Left lung (tissue), 10 donors: Measurements from ENCODE around the gene BRSK1. TPM values are rescaled to one million over a fixed set of nuclear protein-coding genes. Genes with fewer than 3 reads are reported as not detected.

ENCODE experiments used
- ATAC-seq: fragments of 200-7000 bp; cut with Tn5 transposase; one replicate; pipeline ENCODE4 v1.9.1; 2020; ENCODE audit warnings: moderate library complexity
- DNase-seq, 4 donors: peaks; one replicate each; pipeline ENCODE4 v3.0.0-alpha.2; 2013 to 2020
- H3K27ac ChIP-seq, 2 donors: fragments of 200-600 bp; sonication (generic) in 1 of 2; one replicate each; pipeline versions ENCODE4 v1.5.0 to v1.8.0; 2020 to 2021
- H3K27me3 ChIP-seq, 2 donors: fragments of 200-600 bp; sonication (generic) in 1 of 2; one replicate each; pipeline versions ENCODE4 v1.5.0 to v1.8.0; 2020 to 2021
- H3K36me3 ChIP-seq, 2 donors: fragments of 200-600 bp; sonication (generic) in 1 of 2; one replicate each; pipeline versions ENCODE4 v1.5.0 to v1.8.0; 2020 to 2021
- H3K4me1 ChIP-seq, 2 donors: fragments of 200-600 bp; one replicate each; pipeline ENCODE4 v1.8.0; 2021
- H3K4me3 ChIP-seq, 2 donors: fragments of 200-600 bp; sonication (generic) in 1 of 2; one replicate each; pipeline versions ENCODE4 v1.5.0 to v1.8.0; 2020 to 2021; ENCODE audit warnings: mild to moderate bottlenecking in 1 of 2
- H3K9me3 ChIP-seq, 2 donors: fragments of 200-600 bp; sonication (generic) in 1 of 2; one replicate each; pipeline versions ENCODE4 v1.5.0 to v1.8.0; 2020 to 2021
- CTCF ChIP-seq, 2 donors: fragments of 200-600 bp; sonication (generic) in 1 of 2; IDR thresholded peaks; one replicate each; pipeline versions ENCODE4 v1.5.0 to v1.8.0; 2021; ENCODE audit warnings: antibody characterized with exemption in 2 of 2
- intact Hi-C, 2 donors: fragments of 100-400 bp; cut with DNase I; formaldehyde crosslinking; loops; one replicate each; pipeline versions ENCODE4 v1.11.2 to v1.14.2; 2022
- polyA plus RNA-seq, 6 donors: library from polyadenylated mRNA; unstranded; fragments of 120-200 nt; gene quantifications; one replicate each; pipeline ENCODE4 v1.2.1, GENCODE V29; 2013; ENCODE audit not compliant: insufficient read length in 6 of 6
- total RNA-seq, 2 donors: library from RNA; stranded (reverse); fragmentation: NEBNext Ultra II Directional; extraction: Animal tissue kit (Norgen Biotek cat#: 25700); gene quantifications; one replicate each; pipeline ENCODE4 v1.2.1, GENCODE V29; 2021
- donor health status: DM: no; HTN: yes; CAD: no.
- donor health status: DM: no; HTN: no; CAD: no.

The BRSK1 gene
- total and polyA plus RNA-seq, 8 donors, result 2.2 to 18.1 (median 13.6) TPM

- peaks cover 8 to 24% of the 10 kb centered on the region in 2 donors for H3K4me1 ChIP-seq
- ATAC-seq (no peak), DNase-seq (no peak)
- H3K36me3 ChIP-seq, result peaks cover 0 to 29% of the 10 kb centered on the region in 2 donors
- peaks cover 0 to 13% of the 10 kb centered on the region in 2 donors for H3K27me3 ChIP-seq
- intact Hi-C loops, result no loop called here
- H3K27ac ChIP-seq, result peak overlapping the region; percentile 77 to 97
- no peak for TF ChIP-seq CTCF (IDR thresholded peaks at IDR 0.05)
- no peaks in the 10 kb centered on the region for H3K9me3 ChIP-seq
- peak overlapping the region; percentile 46 to 63 for H3K4me3 ChIP-seq
Observed at GRCh38 chr19:55339889-55340783, 56.3 kb downstream of the BRSK1 start.

GRCh38 chr19:55340784-55341147, 57.0 kb downstream of the BRSK1 start:
- intact Hi-C loops, result no loop called here
- peak overlapping the region; percentile 46 to 63 for H3K4me3 ChIP-seq
- peaks cover 0 to 31% of the 10 kb centered on the region in 2 donors for H3K36me3 ChIP-seq
- H3K9me3 ChIP-seq, result no peaks in the 10 kb centered on the region
- TF ChIP-seq CTCF (IDR thresholded peaks at IDR 0.05), result no peak
- ATAC-seq (no peak), DNase-seq (peak in 1 of 4 donors; percentile 53)
- H3K4me1 ChIP-seq, result peaks cover 8 to 24% of the 10 kb centered on the region in 2 donors
- H3K27ac ChIP-seq, result no peak overlapping the region
- H3K27me3 ChIP-seq, result peaks cover 0 to 7% of the 10 kb centered on the region in 2 donors

GRCh38 chr19:55341171-55341588, 57.4 kb downstream of the BRSK1 start:
- peaks cover 0 to 3% of the 10 kb centered on the region in 2 donors for H3K27me3 ChIP-seq
- ATAC-seq, result peak; percentile 26
- DNase-seq, result peak; percentile 26 to 90 (median 86)
- peak overlapping the region; percentile 46 to 63 for H3K4me3 ChIP-seq
- peaks cover 8 to 24% of the 10 kb centered on the region in 2 donors for H3K4me1 ChIP-seq
- H3K9me3 ChIP-seq, result no peaks in the 10 kb centered on the region
- intact Hi-C loops, result no loop called here
- peaks cover 0 to 34% of the 10 kb centered on the region in 2 donors for H3K36me3 ChIP-seq
- no peak overlapping the region for H3K27ac ChIP-seq
- no peak for TF ChIP-seq CTCF (IDR thresholded peaks at IDR 0.05)

- intact Hi-C loops, result no loop called here
- no peak for TF ChIP-seq CTCF (IDR thresholded peaks at IDR 0.05)
- Histone ChIP-seq H3K4me1 (peaks cover 8 to 24% of the 10 kb centered on the region in 2 donors), H3K4me3 (no peak overlapping the region), H3K9me3 (no peaks in the 10 kb centered on the region), H3K27me3 (no peaks in the 10 kb centered on the region), H3K36me3 (peaks cover 0 to 40% of the 10 kb centered on the region in 2 donors), H3K27ac (no peak overlapping the region)
- DNase-seq (no peak), ATAC-seq (no peak)
Observed at GRCh38 chr19:55341595-55342531, 58.1 kb downstream of the BRSK1 start.
